GM12891 (cell line): Measurements from ENCODE around the gene POLD2.

ENCODE experiments used
- POLR2A ChIP-seq: IDR thresholded peaks from 2 replicates; pipeline ENCODE4 v1.6.1; 2011; ENCODE audit warnings: low read depth, low read length, control low read depth
- POLR2AphosphoS5 ChIP-seq: IDR thresholded peaks from 2 replicates; pipeline ENCODE4 v1.6.1; 2011; ENCODE audit warnings: low read depth, low read length, control low read depth
- TAF1 ChIP-seq: IDR thresholded peaks from 2 replicates; pipeline ENCODE4 v1.6.1; 2011; ENCODE audit warnings: low read depth, low read length, control low read depth

- TF ChIP-seq POLR2A (no peak), TAF1 (no peak), POLR2AphosphoS5 (no peak)
These were observed 5.4 kb downstream of the POLD2 start for GRCh38 chr7:44117801-44118429.
